NK-92 treated with Interleukin-12 subunit alpha and Interleukin-12 subunit beta, amount 100 ng/mL, for 24 hours (cell line): ENCODE data around the gene VWA8.
"Not testable (repeated sequence)": the region's sequence is repeated elsewhere in the genome, so short reads cannot be mapped to it uniquely, and the experiment has no call there.

Source experiments
- DNase-seq: peaks from one replicate; lab custom pipeline; 2025; lab: John Stamatoyannopoulos, UW

VWA8 gene

DNA sequence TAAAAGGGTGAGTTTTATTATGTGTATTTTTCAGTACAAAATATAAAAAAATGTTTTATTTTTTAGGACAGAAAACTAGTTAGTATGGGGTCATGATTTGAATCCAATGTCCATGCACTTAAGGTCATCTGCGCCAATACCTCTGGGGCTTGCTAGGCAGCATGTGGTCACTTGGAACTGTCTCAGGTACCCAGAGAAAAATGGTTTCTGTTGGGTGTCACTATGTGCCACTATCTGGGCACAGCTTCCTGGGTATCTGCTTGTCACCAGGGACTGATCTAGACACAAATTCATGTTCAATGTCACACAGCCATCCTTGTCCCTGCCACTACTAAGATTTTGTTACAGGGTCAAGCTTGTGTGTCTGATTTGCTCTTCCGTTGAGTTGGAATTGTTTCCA is 403.2 kb downstream of the VWA8 start:
- no peak for DNase-seq

DNA sequence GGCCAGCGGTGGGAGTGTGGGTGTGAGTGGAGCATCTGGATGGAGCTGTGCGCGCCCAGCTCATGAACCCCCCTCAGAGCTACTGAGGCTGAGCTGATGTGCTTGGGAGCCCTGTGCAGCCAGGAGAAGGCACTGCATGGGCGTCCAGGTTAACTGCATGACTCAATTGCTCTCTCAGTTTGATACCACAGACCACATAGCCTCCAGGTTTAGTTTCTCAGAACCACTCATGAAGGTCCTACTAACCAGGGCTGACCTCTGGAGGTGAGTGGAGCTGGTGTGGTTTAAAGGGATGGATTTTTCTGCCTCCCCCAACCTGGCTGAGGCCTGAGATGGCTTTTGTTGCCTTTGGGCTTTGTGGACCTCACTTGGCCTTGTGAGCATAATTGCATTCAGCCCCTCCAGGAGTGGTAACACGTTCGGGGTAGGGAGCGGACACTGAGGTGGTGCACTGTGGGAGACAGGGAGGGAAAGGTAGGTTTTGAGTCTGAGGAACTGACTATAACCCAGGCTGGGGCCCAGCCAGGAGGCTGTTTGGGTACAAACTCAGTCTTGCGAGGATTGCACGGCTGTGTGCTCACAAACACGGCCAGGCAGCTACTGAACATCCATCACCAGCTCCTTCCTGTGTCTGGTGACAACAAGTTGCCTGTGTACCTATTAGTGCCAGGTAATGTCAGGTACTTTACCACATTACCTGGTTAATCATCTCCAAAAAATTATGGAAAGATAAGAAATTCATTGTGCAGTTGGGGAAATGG is 406.1 kb downstream of the VWA8 start:
- DNase-seq: no peak

DNA sequence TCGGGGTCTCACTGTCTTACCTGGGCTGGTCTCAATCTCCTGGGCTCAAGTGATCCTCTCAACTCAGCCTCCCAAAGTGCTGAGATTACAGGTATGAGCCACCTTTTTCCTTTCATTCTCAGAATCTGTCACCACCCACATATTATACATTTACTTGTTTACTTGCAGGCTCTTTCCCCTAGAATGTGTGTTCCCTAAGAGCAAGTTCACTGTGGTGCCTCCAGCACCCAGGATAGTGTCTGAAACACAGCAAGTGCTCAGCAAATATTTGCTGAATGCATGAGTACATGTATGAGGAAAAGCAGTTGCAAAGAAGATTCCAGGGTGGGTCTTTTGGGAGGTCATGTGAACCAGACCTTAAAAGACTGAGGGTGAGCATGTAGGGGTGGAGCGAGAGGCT is 406.7 kb downstream of the VWA8 start:
- DNase-seq: no peak

DNA sequence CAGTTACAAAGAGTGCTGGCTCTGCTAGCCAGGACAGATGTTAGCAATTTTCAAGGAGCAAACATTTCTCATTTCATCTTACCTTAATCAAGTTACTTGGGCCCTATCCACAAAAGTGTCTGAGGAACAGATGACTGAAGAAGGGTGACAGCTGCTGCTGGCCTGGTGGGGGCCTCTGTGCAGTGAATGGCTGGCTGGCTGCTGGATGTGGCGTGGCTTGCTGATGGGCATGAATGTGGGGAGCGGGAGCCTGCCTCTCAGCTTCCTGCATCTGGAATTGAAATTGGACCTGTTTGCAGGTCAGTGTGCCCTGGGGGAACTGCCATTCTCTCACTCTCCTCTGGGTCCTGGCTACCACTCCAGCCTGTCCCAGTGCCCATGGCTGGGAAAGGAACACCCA is 408.9 kb downstream of the VWA8 start:
- no peak for DNase-seq

DNA sequence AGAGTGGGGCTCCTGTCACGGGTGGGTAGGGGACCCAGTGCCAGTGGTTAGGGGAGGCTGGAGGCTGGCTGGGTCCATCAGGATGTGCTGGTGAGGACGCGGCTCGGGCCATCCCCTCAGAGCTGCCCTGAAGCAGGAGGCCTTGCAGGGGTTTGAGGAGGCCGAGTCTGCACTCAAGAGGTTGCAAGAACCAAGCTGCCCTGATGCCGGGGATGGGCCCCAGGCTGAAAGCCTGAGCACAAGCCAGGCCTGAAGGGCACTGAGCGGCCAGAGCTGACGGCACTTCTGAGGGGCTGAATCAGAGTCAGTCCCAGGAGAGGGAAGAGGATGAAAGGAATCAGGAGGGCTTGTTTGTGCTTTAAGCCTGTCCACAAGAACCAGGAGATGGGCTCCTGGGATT is 410.6 kb downstream of the VWA8 start:
- no peak for DNase-seq

DNA sequence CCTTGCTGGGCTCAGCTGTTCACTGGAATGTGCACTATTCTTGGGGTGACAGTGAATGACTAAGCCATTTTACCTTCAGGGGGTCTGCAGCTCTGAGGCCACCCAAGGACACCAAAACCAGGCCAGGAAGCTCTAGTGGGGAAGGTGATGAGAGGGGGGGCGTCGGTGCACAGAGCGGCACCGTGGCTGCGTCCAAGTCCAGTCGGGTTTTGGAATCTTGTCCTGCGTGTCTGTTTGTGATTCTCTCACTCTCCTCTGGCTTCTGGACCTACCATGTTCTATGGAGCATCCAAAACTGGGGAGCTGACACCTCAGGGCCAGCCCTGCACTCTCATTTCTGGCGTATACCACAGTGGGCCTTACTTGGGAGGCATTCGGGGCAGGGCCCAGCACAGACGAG is 411.4 kb downstream of the VWA8 start:
- DNase-seq: no peak

DNA sequence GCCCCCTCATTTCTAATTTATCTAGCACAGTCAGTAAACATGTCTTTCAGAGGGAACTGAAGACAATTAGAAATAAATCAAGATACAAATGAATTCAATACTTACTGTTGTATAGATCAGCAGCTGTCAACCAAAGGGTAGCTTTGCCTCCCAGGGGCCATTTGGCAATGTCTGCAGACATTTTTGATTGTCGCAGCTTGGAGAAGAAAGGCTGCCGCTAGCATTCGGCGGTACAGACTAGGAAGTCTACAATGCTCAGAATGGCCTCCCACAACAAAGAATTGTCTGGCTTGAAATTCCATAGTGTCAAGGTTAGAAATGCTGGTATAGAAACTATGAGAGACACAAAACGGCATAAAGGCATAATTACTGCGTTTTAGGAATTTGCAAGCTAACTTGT is 412.0 kb downstream of the VWA8 start:
- DNase-seq: no peak

- no peak for DNase-seq
Measured at GRCh38 chr13:41548031-41548430, 412.9 kb downstream of the VWA8 start.

GRCh38 chr13:41547251-41548000 is 413.5 kb downstream of the VWA8 start:
- no peak for DNase-seq

DNA sequence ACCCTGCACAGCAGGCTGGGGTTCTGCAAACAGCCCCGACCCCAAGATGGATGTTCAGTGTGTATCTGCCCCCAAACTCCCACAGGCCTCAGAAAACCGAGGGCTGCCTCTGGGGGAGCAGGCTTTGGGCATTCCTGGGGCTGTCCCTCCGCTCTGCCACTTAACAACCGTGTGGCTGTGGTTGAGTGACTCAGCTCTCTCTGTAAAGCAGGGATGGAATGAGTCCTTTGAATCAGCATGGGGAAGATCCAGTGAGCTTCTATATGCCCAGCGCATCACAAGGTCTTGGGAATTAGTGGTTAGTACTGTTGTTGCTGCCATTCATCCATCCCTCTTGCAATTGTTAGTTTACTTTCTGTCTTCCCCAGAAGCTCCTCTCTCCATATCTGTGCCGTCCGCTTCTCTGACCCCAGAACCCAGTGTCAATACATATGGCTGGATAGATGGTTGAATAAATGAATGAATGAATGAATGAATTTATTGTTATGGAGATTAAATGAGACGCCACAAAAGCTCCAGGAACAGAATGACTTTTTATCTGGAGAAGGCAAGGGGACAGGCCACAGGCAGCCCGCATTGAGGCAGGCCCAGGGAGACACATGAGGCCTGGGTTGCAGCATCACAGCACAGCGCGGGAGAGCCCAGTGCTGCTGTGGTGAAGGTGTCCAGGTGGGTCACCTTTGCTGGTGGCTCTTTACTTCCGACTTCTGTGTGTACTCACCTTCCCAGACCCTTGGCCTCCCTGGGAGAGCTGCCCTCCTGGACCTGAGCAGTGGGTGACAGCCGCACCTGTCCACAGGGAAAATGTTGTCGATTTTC is 414.3 kb downstream of the VWA8 start:
- no peak for DNase-seq

GRCh38 chr13:41545432-41545707 is 415.5 kb downstream of the VWA8 start:
- no peak for DNase-seq

DNA sequence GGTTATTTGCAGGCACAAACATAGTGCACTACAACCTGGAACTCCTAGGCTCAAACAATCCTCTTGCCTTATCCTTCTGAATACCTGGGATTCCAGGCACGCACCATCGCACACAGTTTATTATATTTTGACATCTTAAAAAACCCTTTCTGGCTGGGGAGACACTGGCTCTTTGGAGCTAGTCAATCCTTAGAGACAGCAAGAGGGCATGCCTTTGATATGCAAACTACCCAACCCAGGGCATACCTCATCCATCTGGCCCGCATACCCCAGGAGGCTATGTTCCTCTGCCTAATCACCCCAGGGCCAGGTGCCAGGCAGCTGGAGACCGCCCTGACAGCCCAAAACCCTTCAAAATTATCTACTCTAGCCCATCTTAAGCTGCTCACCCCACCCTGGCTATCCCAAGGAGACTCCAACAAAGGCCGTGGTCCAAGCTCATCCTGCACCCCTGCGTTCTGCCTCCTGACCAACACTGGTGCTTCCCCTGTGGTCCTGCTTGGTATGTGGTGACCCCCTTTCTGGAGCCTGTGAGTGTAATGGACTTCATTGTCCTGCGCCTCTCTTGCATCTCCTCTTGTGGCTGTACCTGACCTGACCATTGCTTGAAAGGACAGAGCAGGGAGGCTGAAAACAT is 417.1 kb downstream of the VWA8 start:
- no peak for DNase-seq

DNA sequence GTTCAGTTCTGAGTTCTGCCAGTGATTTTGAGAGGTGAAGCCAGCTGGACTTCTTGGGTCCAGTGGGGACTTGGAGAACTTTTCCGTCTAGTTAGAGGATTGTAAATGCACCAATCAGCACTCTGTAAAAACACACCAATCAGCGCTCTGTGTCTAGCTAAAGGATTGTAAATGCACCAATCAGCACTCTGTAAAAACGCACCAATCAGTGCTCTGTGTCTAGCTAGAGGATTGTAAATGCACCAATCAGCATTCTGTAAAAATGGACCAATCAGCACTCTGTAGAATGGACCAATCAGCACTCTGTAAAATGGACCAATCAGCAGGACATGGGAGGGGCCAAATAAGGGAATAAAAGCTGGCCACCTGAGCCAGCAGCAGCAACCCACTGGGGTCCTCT is 418.1 kb downstream of the VWA8 start:
- DNase-seq: not testable (repeated sequence)

DNA sequence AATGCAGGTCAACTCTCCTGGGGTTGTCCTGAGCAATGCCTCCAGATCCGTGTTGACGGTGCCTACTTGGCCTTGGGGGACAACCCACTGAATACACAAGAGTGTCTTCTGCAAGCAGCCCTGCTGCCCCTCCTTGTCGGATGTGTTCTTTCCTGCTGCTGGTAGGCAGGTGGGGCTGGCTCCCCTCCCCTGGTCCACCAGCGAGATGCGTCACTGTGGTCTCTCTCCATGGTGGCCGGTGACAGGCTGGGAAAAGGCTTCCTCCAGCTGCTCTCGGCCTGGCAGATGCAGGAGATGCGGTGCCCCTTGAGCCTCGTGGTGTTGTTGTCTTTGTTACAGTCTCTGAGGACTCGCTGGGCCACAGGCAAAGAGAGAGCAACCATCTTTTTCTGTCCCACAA is 418.6 kb downstream of the VWA8 start:
- DNase-seq: no peak

DNA sequence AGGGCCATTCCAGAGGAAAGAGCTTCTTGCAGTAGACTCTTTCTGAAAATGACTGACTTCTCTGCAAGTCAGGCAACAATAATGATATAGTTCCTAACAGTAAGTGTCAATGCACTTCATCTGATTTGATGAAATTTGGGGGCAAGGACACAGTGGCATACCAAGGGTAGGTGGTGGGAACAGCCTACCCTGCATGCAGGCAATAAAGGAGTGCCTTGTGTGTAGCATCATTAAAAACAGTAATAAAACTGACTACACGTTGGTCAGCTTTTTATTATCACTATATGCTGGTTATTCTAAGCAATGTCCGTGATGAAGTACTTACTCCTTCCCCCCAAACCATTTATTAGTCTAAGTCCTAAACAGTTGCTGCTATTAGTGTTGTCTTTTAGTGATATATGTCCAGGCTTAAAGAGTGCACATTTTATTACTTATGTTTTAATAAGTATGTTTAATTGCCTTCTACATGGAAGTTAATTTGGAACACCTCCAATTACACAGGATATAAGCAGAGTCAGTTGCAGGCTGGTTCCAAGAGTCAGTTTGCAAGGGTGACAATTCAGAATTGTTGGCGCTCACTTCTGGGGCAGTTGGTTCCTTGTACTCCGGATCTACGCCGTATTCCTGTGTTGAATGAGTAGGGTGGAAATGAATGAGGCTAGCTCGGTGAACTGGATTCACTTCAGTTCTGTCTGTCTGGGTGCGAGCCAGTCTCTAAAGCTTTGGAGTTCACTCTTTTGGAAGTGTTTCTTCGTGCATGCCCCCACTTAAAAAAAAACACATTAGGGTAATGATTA is 419.6 kb downstream of the VWA8 start:
- DNase-seq: no peak

- DNase-seq: not testable (repeated sequence)
Measured at GRCh38 chr13:41540240-41540639, 420.7 kb downstream of the VWA8 start.

DNA sequence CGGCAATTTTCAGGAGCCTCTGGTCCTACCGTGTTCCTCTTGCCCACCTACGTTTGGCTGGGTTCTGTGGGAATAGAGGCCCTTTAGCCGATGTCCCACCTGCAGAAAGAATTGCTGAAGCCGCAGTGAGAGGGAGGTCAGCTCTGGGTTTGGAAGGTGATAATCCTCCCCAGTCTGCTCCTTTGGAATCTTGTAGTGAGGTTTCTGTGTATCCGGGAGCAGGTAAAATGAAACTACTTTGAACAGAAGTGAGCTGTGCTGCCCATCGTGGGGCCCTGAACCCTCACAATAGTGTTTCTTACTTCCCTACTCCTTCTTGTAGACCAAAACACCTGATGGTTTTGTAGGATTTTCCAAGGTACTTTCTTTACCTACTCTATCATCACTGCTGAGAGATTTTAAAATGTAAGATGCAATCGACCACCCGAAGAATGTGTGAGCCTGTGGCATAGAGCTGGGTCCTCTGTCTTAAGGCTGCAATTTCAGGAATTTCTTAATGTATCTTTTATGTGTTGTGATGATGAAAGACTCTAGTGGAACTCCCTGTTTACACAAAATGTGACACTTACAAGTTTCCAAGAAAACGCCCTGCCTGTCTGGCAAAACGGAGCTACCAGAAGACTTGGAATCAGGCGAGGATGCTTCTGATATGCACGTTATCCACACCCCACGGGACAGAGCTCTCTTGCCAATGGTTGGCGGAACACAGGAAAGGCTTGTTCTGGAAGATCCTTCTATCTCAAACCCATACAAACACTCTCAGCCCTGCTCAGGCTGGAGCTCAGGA is 427.4 kb downstream of the VWA8 start:
- no peak for DNase-seq

DNA sequence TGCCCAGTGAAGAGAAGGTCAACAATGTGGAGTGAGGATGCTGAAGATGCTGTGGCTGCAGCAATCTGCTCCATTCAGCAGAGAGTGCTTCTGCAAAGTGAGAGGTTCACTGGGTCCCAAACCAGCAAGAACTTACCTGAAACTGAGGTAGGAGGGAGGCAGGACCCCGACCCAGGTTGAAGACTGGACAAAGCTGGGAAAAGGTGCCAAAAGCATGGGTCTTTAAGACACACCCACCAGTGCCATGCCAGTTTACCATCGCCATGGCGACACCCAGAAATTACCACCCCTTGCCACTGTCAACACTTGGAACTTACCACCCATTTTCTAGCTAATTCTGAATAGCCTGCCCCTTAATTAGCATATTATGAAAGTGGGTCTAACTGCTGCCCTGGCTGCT is 432.9 kb downstream of the VWA8 start:
- no peak for DNase-seq

DNA sequence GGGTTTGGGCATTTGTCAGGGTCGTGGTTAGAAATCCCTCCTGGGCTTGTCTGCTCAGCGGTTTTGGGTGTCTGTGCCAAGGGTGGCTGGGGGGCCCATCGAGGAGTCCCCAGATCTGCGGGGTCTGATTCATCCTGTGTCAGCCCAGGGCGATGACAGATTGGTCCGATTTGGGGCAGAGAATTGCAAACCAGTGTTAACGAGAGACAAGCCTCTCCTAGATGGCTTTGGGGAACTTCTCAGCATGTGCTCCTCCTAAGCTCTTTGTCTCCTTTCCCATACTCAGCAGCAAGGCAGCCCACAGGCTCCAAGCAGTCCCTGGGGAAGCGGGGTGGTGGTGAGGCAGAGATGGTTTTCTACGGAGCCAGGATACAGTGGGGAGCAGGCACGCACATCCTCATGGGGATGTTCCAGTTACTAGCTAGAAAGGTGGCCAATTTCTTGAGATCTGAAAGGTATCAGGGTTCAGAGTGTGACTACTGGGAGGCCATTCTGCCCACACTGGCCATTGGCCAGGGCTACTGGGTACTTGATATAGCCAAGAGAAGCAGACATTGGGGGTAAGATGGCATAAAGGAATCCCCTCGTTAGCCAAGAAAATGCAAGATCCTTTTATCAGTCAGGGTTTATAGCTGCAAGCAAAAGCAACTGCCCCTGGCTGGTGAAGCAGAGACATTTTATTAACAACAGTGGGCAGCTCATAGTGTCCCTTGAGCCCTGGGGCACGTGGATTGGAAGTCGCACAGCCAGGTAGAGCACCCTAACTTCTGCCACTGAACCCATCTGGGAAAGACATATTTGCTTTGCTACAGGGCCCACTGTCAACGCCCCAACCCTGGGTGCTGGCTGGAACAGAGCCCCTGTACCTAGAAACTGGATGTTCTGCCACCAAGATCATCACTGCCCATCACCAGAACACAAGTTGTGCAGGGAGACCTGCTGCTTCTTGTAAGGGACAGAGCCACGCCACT is 440.0 kb downstream of the VWA8 start:
- DNase-seq: no peak
